K562 (cell line): ENCODE data around the gene RASSF10. TPM values are rescaled to one million over a fixed set of nuclear protein-coding genes. Genes with fewer than 3 reads are reported as not detected.

ENCODE experiments used
- ARNT ChIP-seq, 2 experiments: fragments of 450-650 bp; IDR thresholded peaks; 2 replicates each; pipeline ENCODE4 v1.6.1; 2016; ENCODE audit warnings: mild to moderate bottlenecking in 1 of 2
- BCOR ChIP-seq: fragments of 450-650 bp; IDR thresholded peaks from 2 replicates; pipeline ENCODE4 v1.6.1; 2016
- CBX5 ChIP-seq: IDR thresholded peaks from 2 replicates; pipeline ENCODE4 v1.6.1; 2014; ENCODE audit warnings: low read depth, borderline replicate concordance
- EP300 ChIP-seq: IDR thresholded peaks from 2 replicates; pipeline ENCODE4 v1.6.1; 2012; ENCODE audit warnings: low read length, improper control_type of control experiment
- ETV6 ChIP-seq, 3 experiments: fragments of 150-350 bp in 1 of 3; sonication (generic) in 1 of 3; formaldehyde crosslinking in 1 of 3; IDR thresholded peaks; 2 replicates each; pipeline versions ENCODE4 v1.6.1 to v1.8.0; 2014 to 2022; ENCODE audit warnings: borderline replicate concordance in 2 of 3, low read depth in 2 of 3, antibody characterized with exemption in 1 of 3, low read length in 1 of 3, mild to moderate bottlenecking in 1 of 3, missing genetic modification reagents in 1 of 3
- GTF2F1 ChIP-seq: IDR thresholded peaks from 2 replicates; pipeline ENCODE4 v1.6.1; 2011; ENCODE audit warnings: low read depth, low read length, improper control_type of control experiment
- HCFC1 ChIP-seq: IDR thresholded peaks from 2 replicates; pipeline ENCODE4 v1.6.1; 2012; ENCODE audit warnings: low read depth, low read length, improper control_type of control experiment
- KLF16 ChIP-seq: IDR thresholded peaks from 2 replicates; pipeline ENCODE4 v1.6.1; 2016; ENCODE audit warnings: antibody characterized with exemption
- NFRKB ChIP-seq: fragments of 450-650 bp; IDR thresholded peaks from 2 replicates; pipeline ENCODE4 v1.6.1; 2016; ENCODE audit warnings: low read depth
- PHF8 ChIP-seq: fragments of 200-600 bp; sonication (generic); IDR thresholded peaks from 2 replicates; pipeline ENCODE4 v1.6.1; 2012; ENCODE audit warnings: mixed run types, mild to moderate bottlenecking, inconsistent platforms, low read length, moderate library complexity, borderline replicate concordance
- POLR2AphosphoS5 ChIP-seq: IDR thresholded peaks from 2 replicates; pipeline ENCODE4 v1.6.1; 2011; ENCODE audit warnings: mild to moderate bottlenecking, low read depth, low read length, moderate library complexity; ENCODE audit not compliant: control insufficient read depth, insufficient read depth
- PTRF ChIP-seq: fragments of 450-650 bp; IDR thresholded peaks from 2 replicates; pipeline ENCODE4 v1.6.1; 2016; ENCODE audit warnings: mild to moderate bottlenecking, missing genetic modification characterization, missing compliant biosample characterization
- RBFOX2 ChIP-seq: fragments of 200-400 bp; formaldehyde crosslinking; IDR thresholded peaks from 2 replicates; pipeline ENCODE4 v1.6.1; 2017; ENCODE audit warnings: low read depth, mild to moderate bottlenecking, low read length, moderate library complexity
- SIN3A ChIP-seq, 2 experiments: fragments of 150-350 bp in 1 of 2; IDR thresholded peaks; 2 replicates each; pipeline ENCODE4 v1.6.1; 2011 to 2016; ENCODE audit warnings: borderline replicate concordance in 2 of 2, low read depth in 2 of 2, low read length in 2 of 2, mild to moderate bottlenecking in 2 of 2, moderate library complexity in 2 of 2; ENCODE audit not compliant: control insufficient read depth in 1 of 2
- TGIF2 ChIP-seq: sonication (generic); formaldehyde crosslinking; IDR thresholded peaks from 2 replicates; pipeline ENCODE4 v1.8.1; 2022; ENCODE audit warnings: mild to moderate bottlenecking, missing genetic modification reagents, moderate library complexity
- XRCC5 ChIP-seq: fragments of 200-400 bp; formaldehyde crosslinking; IDR thresholded peaks from 2 replicates; pipeline ENCODE4 v1.6.1; 2017; ENCODE audit warnings: low read depth, mild to moderate bottlenecking, low read length
- ZNF253 ChIP-seq: fragments of 250-450 bp; sonication (Bioruptor Pico); conservative IDR thresholded peaks from 2 replicates; pipeline ENCODE4 v1.6.1; 2021; ENCODE audit warnings: mild to moderate bottlenecking
- ZNF583 ChIP-seq: fragments of 250-450 bp; sonication (Bioruptor Pico); IDR thresholded peaks from 2 replicates; pipeline ENCODE4 v1.4.0; 2020
- ZNF76 ChIP-seq: fragments of 250-450 bp; sonication (Bioruptor Pico); IDR thresholded peaks from 2 replicates; pipeline ENCODE4 v1.4.0; 2020; ENCODE audit warnings: mild to moderate bottlenecking, moderate library complexity, borderline replicate concordance
- ZNF77 ChIP-seq: fragments of 250-450 bp; sonication (Bioruptor Pico); IDR thresholded peaks from 2 replicates; pipeline ENCODE4 v1.5.0; 2020
- ZNF780A ChIP-seq: fragments of 250-450 bp; sonication (Bioruptor Pico); IDR thresholded peaks from 2 replicates; pipeline ENCODE4 v1.5.0; 2021; ENCODE audit warnings: mild to moderate bottlenecking
- polyA plus RNA-seq, 8 experiments: library from polyadenylated mRNA; depleted of rRNA in 4 of 8; stranded (reverse) in 5 of 8; unstranded in 3 of 8; fragments of >200 nt; fragmentation: Nextera tagmentation in 2 of 8; fragmentation: Illumina TruSeq in 1 of 8; extraction: Ambion mirVana in 2 of 8; extraction: Trizol in 1 of 8; gene quantifications; 2 replicates each; pipeline versions ENCODE4 v1.2.1 to v1.2.3, GENCODE V29; 2011 to 2014; ENCODE audit warnings: inconsistent platforms in 1 of 8, missing spikeins in 1 of 8
- total RNA-seq, 7 experiments: library from RNA; depleted of rRNA in 6 of 7; stranded (reverse); fragments of >200 nt in 6 of 7; fragmentation: Illumina TruSeq in 2 of 7; extraction: Trizol in 2 of 7; gene quantifications; 2 replicates each; pipeline versions ENCODE4 v1.2.1 to v1.2.3, GENCODE V29; 2011 to 2021; ENCODE audit warnings: low replicate concordance in 1 of 7
- TF ChIP-seq, protein P1 (sequence below): IDR thresholded peaks from 2 replicates; pipeline ENCODE4 v1.6.1; 2014; ENCODE audit warnings: antibody characterized with exemption
- TF ChIP-seq, protein P2 (sequence below): fragments of 450-650 bp; IDR thresholded peaks from 2 replicates; pipeline ENCODE4 v1.6.1; 2016; ENCODE audit warnings: borderline replicate concordance
- TF ChIP-seq, protein P3 (sequence below): fragments of 450-650 bp; conservative IDR thresholded peaks from 2 replicates; pipeline ENCODE4 v1.6.1; 2016; ENCODE audit warnings: missing genetic modification characterization, low read depth, mild to moderate bottlenecking, control low read depth, missing compliant biosample characterization

Gene RASSF10
- total and polyA plus RNA-seq, 9 of the 15 experiments (the other 6 are each of a cell fraction or from before 2014, with no cell fraction given) = not detected

DNA sequence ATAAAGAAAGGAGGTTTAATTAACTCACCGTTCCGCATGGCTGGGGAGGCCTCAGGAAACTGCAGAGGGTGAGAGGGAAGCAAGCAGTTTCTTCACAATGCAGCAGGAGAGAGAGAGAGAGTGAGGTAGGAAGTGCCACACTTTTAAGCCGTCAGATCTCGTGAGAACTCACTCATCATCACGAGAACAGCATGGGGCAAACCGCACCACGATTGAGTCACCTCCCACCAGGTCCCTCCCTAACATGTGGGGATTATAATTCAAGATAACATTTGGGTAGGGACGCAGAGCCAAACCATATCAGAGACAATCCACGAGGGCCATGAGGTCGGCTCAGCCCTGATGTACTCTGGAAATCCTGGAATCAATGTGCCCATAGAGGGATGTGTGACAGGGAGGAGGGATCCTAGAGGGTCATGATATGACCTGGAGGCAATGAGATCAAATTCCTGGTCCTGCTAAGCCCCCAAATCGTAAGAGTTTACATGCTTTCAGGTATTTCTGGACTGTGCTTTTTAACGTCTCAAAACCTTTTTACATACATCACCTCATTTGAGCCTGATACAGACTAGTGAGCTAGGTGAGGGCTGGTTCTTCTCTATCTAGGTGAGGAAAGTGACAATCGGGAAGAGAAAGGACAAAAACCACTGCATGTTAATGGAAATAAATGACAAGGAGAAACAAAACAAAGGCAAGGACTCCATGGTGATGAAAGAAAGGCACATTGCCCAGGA is 19.5 kb upstream of the RASSF10 start (continued):
- TF ChIP-seq ETV6 (IDR thresholded peaks at IDR 0.05; ENCODE audit: borderline replicate concordance in 1 of 2, low read depth in 2 of 2, low read length in 1 of 2) (peak in 1 of 2 experiments; percentile 17; a peak in 1 of 4 replicates), ETV6 (CRISPR knock-in tag; IDR thresholded peaks at IDR 0.05; ENCODE audit: borderline replicate concordance) (no peak), ARNT (IDR thresholded peaks at IDR 0.05) (peak; percentile 81 to 86; a peak in 2 of 4 replicates), TGIF2 (CRISPR knock-in tag) (no peak), XRCC5 (no peak), CBX5 (no peak), BCOR (peak; percentile 66), ZNF77 (no peak), KLF16 (peak; percentile 94), POLR2AphosphoS5 (peak; percentile 96), PTRF (tag) (no peak), GTF2F1 (0 out of 2 replicates have a peak, but pooled peaks have one; percentile 84), ZNF583 (CRISPR knock-in tag) (no peak), HCFC1 (peak; percentile 42; the same call in 1 of the 2 replicates), ZNF76 (CRISPR knock-in tag) (no peak), EP300 (peak; percentile 91), SIN3A (IDR thresholded peaks at IDR 0.05; ENCODE audit: borderline replicate concordance in 2 of 2, control insufficient read depth in 1 of 2, low read depth in 2 of 2, low read length in 2 of 2) (peak; percentile 38 to 65; a peak in 1 of 4 replicates), RBFOX2 (peak; percentile 71), ZNF780A (no peak), PHF8 (peak; percentile 84), NFRKB (0 out of 2 replicates have a peak, but pooled peaks have one; percentile 45), ZNF253 (no peak)
- TF ChIP-seq, protein P1, sequence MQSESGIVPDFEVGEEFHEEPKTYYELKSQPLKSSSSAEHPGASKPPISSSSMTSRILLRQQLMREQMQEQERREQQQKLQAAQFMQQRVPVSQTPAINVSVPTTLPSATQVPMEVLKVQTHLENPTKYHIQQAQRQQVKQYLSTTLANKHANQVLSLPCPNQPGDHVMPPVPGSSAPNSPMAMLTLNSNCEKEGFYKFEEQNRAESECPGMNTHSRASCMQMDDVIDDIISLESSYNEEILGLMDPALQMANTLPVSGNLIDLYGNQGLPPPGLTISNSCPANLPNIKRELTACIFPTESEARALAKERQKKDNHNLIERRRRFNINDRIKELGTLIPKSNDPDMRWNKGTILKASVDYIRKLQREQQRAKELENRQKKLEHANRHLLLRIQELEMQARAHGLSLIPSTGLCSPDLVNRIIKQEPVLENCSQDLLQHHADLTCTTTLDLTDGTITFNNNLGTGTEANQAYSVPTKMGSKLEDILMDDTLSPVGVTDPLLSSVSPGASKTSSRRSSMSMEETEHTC = peak; percentile 84
- TF ChIP-seq, protein P2, sequence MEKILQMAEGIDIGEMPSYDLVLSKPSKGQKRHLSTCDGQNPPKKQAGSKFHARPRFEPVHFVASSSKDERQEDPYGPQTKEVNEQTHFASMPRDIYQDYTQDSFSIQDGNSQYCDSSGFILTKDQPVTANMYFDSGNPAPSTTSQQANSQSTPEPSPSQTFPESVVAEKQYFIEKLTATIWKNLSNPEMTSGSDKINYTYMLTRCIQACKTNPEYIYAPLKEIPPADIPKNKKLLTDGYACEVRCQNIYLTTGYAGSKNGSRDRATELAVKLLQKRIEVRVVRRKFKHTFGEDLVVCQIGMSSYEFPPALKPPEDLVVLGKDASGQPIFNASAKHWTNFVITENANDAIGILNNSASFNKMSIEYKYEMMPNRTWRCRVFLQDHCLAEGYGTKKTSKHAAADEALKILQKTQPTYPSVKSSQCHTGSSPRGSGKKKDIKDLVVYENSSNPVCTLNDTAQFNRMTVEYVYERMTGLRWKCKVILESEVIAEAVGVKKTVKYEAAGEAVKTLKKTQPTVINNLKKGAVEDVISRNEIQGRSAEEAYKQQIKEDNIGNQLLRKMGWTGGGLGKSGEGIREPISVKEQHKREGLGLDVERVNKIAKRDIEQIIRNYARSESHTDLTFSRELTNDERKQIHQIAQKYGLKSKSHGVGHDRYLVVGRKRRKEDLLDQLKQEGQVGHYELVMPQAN = peak; percentile 76; the same call in 1 of the 2 replicates
- TF ChIP-seq, protein P3, sequence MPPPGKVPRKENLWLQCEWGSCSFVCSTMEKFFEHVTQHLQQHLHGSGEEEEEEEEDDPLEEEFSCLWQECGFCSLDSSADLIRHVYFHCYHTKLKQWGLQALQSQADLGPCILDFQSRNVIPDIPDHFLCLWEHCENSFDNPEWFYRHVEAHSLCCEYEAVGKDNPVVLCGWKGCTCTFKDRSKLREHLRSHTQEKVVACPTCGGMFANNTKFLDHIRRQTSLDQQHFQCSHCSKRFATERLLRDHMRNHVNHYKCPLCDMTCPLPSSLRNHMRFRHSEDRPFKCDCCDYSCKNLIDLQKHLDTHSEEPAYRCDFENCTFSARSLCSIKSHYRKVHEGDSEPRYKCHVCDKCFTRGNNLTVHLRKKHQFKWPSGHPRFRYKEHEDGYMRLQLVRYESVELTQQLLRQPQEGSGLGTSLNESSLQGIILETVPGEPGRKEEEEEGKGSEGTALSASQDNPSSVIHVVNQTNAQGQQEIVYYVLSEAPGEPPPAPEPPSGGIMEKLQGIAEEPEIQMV (tag) = no peak
